ENCODE measurements around the gene GPR55.

The GPR55 gene

DNA sequence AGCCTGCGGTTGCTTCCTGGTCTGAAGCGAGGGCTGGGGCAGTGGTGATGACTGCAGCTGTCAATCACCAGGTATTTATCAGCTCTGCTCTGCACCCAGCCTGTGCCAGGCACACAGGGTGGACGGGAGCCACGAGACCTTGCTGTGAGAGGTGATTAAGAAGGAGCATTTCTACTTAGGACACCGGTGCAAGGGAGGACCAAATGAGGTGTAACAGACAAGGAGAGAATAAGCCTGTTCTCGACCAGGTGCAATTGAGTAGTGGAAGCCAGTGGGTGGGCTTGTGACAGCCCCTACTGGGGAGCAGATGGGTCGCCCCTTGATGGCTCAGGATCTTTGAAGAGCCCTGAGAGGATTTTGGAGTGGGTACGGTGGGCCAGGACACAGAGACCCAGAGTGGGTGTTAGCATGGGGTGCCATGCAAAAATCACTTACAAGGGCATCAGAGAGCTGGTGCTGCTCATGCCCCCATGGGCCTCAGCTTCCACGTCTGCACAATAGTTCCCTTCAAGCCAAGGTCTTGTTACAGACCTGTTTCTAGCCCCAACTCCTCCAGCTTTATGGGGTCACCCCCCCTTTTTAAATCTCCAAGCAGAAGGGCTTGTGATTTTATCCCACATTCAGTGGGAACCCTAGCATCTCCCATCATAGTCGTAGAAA lies 24.6 kb downstream of the GPR55 start:
- no peak for DNase-seq (ENCODE audit: low spot score)

DNA sequence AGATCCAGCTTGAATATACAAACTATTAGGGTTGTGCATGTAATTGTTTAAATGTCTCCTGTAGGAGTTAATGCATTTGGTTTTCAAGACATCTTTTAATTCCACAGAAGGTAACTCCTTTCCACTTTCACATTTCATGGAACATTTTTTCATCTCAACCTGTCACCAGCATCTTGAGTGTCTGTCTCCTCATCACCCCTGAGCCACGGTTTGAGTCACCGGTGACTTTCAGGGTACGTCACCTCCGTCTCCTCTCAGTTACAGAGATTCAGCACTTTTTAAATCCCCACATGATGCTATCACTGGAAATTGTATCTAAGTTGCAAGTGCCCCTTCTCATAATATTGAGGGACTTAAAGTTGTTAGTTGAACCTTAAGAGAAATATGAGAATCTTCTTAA lies 25.3 kb downstream of the GPR55 start:
- DNase-seq (ENCODE audit: low spot score), result peak; percentile 74

DNA sequence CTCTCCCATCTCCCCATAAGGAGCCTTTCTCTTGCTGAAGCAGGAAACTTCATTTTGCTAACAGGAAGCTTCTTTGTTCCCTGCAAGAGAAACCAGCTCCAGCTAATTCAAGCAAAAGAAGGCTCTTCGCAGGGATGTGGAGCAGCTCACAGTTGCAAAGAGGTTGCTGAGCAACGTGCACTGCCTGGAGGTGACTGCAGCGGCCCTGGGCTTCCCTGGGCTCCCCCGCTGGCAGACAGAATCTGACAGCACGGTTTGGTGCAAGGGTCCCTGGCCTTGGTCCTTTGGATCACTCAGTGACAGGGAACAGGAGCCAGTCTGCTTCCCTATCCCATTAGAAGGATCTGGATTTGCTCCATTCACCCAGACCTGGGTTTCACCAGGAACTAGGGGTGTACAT lies 25.8 kb downstream of the GPR55 start:
- peak; percentile 68 for DNase-seq (ENCODE audit: low spot score)

DNA sequence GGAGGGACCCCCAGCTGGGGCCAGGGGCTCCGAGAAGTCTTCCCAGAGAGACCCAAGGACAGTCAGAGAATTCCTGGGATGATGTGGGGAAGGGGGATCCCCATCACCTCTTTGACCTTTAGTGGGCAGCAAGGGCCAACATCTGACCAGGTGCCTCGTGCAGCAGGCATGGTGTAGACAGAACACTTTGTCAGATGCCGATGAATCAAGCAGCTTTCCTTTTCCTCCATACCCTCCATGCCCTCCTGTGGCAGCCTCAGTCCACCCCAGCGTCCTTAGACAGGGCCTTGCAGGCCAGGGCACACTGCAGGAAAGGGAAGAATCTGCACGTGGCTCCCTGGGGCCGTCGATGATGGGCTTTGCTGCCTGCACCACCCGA lies 26.3 kb downstream of the GPR55 start:
- no peak for DNase-seq (ENCODE audit: low spot score)

DNA sequence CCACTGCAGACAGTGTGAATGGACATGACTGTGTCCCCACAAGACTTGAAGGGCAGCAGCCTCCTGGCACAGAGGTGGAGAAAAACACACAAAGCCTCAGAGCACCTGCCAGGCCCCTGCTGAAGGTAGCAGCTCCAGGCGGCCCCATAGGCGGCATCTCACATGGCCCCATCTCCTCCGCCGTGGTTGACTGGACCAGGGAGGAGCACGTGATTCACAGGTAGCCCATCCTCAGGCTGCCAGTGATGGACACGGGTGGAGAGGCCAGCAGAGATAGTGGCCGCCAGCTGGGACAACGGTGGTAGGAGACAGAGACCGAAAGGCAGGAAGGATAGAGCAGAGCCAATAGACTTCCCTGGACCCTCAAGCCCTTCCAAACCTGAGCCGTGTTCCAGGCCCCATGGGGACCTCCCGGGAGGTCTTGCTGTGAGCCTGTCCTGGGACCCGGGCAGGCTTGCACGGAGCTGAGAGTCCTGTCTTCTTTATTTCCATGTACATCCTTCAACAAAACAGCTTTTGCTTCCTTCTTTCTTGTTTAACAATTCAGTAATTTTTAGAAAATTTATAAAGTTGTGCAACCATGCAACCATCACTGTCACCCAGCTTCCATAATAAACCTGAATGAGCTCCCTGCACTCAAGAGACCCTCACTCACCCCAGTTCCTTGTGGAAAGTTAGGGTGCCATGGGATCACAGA lies 26.9 kb downstream of the GPR55 start:
- no peak for DNase-seq (ENCODE audit: low spot score)

DNA sequence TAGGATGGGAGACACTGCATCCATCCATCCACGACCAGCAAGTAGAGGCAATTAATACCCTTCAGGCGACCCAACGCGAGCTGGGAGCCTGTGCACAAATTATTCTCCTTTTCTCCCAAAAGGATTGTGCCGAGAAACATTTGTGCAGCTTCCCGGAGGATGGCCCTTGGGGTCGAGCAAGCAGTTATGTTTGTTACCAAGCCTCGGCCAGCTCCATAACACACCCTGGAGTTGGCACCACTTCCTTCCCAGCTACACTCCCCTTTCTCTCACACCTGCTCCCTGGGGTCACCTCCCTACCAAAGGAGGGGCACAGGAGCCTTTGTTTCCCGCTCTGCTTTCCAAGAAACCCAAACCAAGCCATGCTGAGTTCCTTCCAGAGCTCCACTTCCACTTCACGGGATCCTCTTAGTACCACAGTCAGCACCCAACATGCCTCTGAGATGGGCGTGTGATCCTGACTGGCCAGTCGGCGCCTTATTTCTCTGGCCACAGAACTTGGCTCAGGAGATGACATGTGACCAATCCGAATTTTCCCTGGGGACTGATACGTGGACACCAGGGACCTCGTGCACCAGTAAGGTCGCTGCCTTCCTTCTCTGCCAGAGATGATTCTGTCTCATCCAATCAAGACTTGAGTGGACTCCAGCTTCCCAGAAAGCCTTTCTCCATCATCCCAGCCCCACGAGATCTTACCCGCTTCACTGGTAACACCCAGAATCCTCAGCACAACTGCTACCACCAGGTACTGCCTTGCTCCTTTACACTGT lies 28.5 kb downstream of the GPR55 start:
- no peak for DNase-seq (ENCODE audit: low spot score)

DNA sequence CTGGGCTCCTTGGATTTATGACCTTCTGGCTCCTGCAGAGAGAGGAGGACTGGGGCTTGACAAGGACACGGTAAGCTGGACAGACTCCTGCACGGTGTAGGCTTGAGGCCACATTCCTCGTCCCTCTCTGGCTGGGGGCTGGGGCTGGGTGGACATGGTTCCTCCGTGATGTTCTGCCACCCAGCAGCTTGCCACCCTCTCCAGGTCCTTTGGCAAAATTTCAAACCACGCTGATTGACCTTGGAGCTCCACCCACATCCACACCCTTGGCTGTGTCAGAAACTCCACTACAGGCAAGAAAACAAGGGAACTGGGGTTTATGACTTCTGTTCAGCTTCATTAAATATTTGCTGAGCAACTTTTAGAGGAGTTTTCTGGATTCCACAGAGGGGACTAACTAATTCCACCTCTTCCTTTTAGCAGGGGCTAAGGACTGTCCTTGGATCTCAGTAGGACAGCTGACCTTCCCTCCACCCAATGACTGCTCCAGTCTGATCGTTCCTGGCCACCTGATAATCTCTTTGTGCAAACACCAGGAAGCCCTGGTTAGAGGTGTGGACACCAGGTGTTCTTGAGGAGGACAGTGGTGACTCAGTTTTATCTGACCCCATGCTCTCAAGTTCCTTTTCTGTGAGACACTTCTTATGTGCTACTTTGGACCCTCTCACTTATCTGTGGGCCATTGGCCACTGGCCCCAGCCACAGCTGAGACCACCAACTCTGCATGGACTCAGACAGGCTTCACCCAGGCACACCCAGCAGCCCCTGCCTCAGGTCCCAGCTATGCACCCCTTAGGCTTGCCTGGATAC lies 29.3 kb downstream of the GPR55 start:
- no peak for DNase-seq (ENCODE audit: low spot score)

DNA sequence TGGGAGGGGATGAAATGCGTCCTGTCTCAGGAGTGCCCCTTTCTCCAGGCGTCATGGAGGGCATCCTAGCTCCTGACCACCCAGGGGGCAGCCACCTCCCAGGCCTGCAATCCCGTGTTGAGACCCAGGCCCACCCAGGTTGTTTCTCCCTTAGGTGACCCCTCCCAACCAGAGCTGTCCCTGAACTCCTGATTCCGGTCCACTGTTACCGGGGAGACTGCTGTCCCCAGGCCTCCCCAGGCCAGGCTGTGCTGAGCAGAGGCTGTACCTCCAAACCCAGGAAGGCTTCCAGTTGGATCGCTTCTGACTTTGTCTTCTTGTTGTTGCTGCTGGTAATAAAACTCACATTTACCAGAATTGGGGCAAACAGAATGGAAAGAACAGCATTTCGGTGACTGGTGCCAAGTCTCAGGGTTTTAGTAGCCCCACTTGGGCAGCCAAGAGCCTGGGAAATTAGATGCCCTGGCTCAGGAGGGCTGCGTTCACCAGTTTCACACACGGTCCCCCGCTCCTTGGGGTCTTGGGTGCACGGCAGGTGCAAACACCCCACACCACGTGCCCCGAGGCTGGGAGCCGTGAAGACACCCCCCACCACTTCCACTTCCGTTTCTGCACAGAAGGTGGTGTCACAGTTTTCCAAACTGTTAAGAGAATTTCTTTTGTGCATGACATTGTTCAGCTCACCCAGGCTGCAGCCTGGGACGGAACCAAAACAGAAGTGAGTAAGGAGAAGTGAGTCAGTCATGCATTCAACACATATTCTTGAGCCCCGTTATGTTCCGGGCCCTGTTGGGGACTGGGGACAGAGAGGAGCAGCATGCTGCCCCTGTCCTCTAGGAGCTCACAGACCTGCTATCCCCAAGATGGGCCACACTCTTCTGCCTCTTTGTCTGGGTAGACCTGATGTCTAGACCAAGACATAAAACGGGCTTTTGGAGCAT lies 30.9 kb downstream of the GPR55 start:
- peak; percentile 60 for DNase-seq (ENCODE audit: low spot score)

DNA sequence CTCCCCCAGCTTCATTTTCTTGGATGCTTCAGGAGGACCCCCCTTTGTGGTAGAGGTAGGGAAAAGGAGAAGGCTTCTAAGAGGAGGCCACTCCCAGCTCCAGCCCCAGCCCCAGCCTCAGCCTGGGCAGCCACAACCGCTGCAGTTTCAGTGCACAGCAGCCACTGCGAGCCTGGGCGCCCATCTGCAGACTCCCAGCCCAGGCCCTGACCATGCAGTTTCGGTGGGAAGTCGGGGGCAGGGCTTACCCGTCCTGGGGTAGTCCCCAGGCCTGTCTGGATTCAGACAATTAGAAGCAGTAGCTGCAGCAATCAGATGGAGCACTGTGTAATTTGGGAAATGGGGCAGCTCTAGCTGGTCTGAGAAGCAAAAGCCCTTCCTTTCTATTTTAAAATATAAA lies 31.7 kb downstream of the GPR55 start:
- no peak for DNase-seq (ENCODE audit: low spot score)

DNA sequence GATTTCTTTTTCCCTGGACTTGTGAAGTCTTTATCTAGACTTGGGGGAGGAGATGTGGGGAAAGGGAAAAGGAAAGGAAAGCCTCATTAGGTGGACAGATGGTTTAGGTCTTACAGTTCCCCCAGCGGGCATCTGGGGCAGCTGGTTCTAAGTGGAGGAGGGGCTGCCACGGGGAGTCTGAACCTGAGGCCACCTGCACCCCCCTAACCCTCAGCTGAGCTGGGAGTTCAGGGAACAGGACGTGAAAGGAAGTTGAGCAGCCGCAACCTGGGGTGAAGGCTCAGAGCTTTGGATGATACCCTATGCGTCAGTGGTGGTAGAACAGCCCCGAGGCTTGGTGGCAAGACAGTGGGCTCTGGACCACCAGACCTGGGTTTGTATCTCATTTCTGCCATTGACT lies 33.5 kb downstream of the GPR55 start:
- no peak for DNase-seq (ENCODE audit: low spot score)

DNA sequence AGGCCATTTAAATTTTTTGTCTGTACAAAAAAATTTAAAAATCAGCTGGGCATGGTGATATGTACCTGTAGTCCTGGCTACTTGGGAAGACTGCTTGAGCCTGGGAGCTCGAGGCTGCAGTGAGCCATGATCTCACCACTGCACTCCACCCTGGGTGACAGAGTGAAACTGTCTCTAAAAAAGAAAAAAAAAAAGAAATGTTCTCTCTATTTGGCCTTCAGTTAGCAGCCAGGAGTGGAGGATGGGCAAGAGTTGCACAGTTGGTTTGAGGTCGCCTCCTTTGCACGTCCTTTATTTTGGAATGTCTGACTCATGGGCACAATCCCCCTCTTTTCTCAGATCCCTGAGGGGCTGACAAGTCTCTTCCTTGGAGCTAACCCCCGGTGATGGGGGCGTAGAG lies 34.0 kb downstream of the GPR55 start:
- no peak for DNase-seq (ENCODE audit: low spot score)

DNA sequence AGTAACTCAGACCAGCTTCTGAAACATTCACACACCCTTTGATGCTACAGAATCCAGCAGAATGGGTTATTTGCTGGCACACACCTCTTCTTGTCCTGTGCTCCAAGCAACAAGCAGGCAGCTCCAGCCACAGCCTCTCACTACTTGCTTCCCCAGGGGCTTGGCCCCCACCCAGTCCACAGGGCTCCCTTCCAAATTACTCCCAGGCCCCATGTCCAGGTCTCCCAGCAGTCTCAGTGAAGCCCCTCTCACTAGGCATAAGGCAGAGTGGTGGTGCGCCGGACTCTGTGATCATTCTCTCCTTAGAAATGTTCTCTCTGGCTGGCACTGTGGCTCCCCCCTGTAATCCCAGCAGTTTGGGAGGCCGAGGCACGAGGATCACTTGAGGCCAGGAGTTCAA lies 34.4 kb downstream of the GPR55 start:
- DNase-seq (ENCODE audit: low spot score), result no peak

DNA sequence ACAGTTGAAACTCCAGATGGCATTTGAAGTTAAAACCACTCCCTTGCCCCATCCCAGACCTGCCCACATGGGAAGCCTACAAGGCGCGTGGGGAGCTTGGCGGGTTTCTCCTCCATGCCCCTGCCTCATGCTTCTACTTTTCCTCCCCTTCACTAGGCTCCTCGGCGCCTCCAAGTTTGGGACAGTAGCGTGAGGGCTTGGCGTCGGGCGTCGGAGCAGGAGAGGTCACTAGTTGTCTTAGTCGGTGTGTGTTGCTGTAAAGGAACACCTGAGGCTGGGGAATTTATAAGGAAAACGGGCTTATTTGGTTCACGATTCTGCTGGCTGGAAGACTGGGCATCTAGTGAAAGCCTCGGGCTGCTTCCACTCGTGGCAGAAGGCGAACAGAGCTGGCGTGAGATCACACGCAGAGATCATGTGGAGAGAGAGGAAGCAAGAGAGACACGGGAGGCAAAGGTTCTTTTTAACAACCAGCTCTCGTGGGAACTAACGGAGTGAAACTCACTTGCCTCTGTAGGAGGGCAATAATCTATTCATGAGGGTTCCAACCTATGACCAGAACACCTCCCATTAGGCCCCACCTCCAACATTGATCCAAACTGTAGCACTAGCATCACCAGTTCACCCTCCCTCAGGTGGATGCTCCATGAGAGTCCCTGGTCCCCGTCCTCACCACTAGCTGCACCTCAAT lies 35.0 kb downstream of the GPR55 start:
- no peak for DNase-seq (ENCODE audit: low spot score)

DNA sequence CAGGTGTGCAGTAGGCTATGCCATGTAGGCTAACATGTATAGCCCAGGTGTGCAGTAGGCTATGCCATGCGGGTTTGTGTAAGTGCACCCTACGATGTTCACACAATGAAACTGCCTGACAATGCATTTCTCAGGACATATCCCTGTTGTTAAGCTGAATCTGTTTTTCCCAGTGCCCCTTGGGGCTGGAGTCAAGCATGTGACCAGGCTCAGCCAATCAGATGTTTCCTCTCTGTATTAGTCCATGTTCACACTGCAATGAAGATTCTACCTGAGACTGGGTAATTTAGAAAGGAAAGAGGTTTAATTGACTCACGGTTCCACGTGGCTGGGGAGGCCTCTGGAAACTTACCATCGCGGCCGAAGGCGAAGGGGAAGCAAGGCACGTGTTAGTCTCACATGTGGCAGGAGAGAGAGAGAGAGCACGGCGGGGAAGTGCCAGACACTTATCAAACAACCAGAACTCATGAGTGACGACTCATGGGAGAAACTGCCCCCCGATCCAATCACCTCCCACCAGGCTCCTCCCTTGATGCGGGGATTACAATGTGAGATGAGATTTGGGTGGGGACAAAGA lies 36.1 kb downstream of the GPR55 start:
- DNase-seq (ENCODE audit: low spot score), result no peak

DNA sequence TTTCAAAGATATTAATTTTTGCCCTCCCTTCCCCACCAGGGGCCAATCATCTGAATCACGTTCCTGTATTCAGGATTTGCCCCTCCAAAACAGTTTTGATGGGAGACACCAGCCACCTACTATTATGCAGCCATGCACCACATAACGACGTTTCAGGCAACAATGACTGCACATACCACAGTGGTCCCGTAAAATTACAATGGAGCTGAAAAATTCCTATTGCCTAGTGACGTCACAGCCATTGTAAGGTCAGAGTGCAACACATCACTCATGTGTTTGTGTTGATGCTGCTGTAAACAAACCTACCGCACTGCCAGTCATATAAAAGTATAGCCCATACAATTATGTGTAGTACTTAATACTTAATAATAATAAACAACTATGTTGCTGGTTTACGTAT lies 37.7 kb downstream of the GPR55 start:
- DNase-seq (ENCODE audit: low spot score), result no peak

DNA sequence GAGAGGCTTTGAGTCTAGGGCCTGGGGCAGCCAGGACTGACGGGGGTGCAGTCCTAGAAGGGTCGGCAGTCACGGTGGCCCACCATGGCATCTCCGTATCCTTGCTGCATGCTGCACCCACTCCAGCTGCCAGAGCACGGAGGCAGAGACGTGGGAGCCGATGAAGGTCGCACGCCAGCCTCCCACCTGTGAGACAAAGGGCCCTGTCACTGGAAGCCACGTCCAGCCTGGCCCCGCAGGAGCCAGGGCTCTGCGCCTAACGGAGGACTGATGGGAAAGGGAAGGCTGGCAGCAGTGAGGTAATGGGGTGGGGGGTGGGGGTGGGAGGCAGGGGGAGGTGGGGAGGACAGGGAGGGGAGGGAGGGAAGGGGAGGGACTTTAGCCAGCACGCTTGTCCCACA lies 38.4 kb downstream of the GPR55 start:
- no peak for DNase-seq (ENCODE audit: low spot score)

DNA sequence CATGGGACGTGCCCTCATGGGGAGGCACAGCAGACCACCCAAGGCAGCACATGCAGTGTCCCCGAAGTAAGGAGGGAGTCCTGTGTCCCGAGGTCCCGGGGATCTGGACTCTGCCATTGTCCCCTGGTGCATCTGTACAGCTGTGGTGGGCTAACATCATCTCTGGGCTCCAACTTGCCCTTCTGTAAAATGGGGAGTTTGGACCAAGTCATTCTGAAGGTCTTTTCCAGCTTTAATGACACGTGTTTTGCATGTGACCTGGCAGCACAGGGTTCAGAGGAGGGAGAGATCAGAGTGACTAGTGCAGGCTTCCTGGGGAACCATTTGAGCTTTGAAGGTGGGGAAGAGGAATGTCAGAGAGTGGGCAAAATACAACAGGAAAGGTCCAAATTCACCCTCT lies 38.8 kb downstream of the GPR55 start:
- no peak for DNase-seq (ENCODE audit: low spot score)

DNA sequence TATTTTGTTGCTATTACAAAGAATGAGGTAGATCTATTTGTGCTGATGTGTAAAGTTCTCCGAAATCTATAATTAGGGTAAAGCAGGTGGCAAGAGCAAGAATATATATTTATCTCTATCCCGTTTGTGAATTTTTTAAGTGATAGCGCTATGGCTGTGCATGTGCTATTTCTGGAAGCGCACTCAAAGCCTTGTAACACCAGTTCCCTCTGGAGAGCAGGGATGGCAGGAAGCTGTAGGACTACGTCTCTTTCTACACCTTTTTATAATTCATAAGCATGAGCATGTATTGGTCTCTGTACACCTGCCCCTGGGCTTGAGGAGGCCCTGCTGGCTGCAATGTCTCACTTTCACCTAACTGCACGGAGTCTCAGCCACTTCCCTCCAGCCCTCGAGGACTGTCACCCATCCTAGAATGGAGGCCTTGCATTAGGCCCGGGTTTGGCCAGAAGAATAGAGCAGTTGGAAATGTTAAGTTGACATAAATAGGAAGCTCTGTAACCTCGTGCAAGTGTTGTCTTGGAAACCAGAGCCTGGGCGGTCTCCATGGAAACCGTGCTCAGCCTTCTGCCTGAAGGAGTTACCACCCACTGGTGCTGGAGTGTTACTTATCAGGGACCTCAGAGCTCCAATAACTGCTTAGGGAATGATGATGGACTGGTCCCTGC lies 39.4 kb downstream of the GPR55 start:
- DNase-seq (ENCODE audit: low spot score), result peak; percentile 86

DNA sequence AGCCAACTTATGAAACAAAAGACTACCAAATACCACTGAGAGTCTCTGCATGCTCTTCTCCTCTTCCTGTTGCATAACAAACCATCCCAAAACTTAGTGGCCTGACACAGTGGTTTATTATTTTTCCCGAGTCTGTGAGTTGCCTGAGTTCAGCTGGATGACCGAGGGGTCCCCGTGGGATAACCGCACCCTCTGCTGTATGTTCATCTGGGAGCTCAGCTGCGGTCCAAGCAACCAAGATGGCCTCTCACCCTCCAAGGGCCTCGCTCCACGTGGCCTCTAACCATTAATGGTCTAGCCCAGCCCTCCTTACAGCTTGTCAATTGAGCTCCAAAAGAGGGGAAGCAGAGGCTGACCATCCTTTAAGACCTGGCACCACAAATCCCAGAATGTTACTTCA lies 43.2 kb downstream of the GPR55 start:
- no peak for DNase-seq (ENCODE audit: low spot score)

DNA sequence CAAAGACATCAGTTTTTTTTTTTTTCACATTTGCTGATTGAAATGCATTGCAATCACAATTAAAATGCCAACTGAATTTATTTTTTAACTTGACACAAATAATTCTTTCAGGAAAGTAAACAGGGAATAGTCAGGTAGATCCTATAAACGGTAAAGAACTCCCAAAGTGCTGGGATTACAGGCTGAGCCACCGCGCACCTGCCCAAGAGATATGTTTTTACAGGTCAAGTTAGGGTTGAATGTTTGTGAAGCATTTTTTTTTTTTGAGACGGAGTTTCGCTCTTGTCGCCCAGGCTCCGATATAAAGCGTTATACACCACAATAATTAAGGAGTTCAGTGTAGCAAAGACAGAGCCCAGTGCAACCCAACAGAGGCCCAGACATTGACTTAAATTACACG lies 45.2 kb downstream of the GPR55 start:
- no peak for DNase-seq (ENCODE audit: low spot score)

Measured in putamen (tissue), 1 donor.